Neural progenitor cell (in vitro differentiated cells): ENCODE data around the gene LUZP2.

Source experiments
- CTCF ChIP-seq: fragments of 200-600 bp; sonication (generic); IDR thresholded peaks from 2 replicates; pipeline ENCODE4 v1.5.1; 2017; ENCODE audit warnings: antibody characterized with exemption, mild to moderate bottlenecking
- EZH2 ChIP-seq: fragments of 200-600 bp; sonication (generic); IDR thresholded peaks from 2 replicates; pipeline ENCODE4 v1.6.1; 2017; ENCODE audit warnings: antibody characterized with exemption, mild to moderate bottlenecking, moderate library complexity

GRCh38 chr11:24885580-24886173 lies 388.8 kb downstream of the LUZP2 start:
- TF ChIP-seq CTCF (no peak), EZH2 (no peak)
